Neural cell (in vitro differentiated cells): ENCODE results near the gene SMIM10L2A.

Source experiments
- CTCF ChIP-seq: fragments of 450-650 bp; IDR thresholded peaks from 2 replicates; pipeline ENCODE4 v1.5.1; 2014; ENCODE audit warnings: antibody characterized with exemption, mild to moderate bottlenecking, moderate library complexity; ENCODE audit not compliant: poor library complexity, severe bottlenecking
- EP300 ChIP-seq: fragments of 450-650 bp; conservative IDR thresholded peaks from 2 replicates; pipeline ENCODE4 v1.6.1; 2014; ENCODE audit warnings: antibody characterized with exemption, mild to moderate bottlenecking, moderate library complexity; ENCODE audit not compliant: poor library complexity, severe bottlenecking
- EZH2 ChIP-seq: fragments of 200-600, 300-800 bp; shearing (Covaris generic), sonication (generic); IDR thresholded peaks from 2 replicates; pipeline ENCODE4 v1.6.1; 2014; ENCODE audit warnings: antibody characterized with exemption, low read length, borderline replicate concordance, mild to moderate bottlenecking; ENCODE audit not compliant: insufficient read depth, poor library complexity, severe bottlenecking
- POLR2AphosphoS5 ChIP-seq: IDR thresholded peaks from 2 replicates; pipeline ENCODE4 v1.6.1; 2012
- REST ChIP-seq: IDR thresholded peaks from 2 replicates; pipeline ENCODE4 v1.6.1; 2012; ENCODE audit warnings: borderline replicate concordance

DNA sequence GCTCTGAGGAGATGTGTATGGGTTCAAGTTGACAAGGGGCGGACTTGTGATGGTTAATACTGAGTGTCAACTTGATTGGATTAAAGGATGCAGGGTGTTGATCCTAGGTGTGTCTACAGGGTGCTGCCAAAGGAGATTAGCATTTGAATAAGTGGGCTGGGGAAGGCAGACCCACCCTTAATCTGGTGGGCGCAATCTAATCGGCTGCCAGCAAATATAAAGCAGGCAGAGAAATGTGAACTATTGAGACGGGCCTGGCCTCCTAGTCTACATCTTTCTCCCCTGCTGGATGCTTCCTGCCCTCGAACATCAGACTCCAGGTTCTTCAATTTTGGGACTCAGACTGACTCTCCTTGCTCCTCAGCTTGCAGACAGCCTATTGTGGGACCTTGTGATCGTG, 26.7 kb upstream of the SMIM10L2A start:
- no peak for TF ChIP-seq CTCF
- no peak for TF ChIP-seq EZH2
- TF ChIP-seq POLR2AphosphoS5, result no peak
- no peak for TF ChIP-seq REST
- no peak for TF ChIP-seq EP300
